HG02571 (cell line): ENCODE results near the gene STUM.
"Not testable (repeated sequence)": the region's sequence is repeated elsewhere in the genome, so short reads cannot be mapped to it uniquely, and the experiment has no call there.

ENCODE experiments used
- ATAC-seq: cut with Tn5 transposase; IDR thresholded peaks from one replicate; pipeline ENCODE4 v1.9.1; 2021; ENCODE audit warnings: mild to moderate bottlenecking, moderate library complexity; ENCODE audit not compliant: unreplicated experiment

Gene STUM

DNA sequence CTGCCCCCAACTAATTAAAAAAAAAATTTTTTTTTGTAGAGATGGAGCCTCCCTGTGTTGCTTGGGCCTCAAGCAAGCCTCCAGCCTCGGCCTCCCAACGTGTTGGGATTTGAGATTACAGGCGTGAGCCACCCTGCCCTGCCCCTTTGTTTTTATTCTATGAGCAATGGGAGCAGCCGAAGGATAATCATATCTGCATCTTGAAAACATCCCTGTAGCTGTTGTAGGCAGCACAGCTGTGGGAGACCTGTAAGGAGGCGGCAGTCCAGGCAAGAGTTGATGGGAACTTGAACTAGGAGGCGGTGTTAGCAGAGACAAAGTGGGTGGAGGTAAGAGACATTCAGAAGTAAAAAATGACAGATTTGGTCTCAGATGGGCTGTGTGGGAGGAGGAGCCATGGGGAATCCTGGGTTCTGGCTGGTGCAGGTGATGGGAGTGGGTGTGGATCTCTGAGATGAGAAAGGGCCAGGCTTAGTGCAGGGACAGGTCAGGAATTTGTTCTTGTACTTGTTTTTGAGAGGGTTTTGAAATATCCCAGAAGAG is 31.3 kb downstream of the STUM start:
- no peak for ATAC-seq

DNA sequence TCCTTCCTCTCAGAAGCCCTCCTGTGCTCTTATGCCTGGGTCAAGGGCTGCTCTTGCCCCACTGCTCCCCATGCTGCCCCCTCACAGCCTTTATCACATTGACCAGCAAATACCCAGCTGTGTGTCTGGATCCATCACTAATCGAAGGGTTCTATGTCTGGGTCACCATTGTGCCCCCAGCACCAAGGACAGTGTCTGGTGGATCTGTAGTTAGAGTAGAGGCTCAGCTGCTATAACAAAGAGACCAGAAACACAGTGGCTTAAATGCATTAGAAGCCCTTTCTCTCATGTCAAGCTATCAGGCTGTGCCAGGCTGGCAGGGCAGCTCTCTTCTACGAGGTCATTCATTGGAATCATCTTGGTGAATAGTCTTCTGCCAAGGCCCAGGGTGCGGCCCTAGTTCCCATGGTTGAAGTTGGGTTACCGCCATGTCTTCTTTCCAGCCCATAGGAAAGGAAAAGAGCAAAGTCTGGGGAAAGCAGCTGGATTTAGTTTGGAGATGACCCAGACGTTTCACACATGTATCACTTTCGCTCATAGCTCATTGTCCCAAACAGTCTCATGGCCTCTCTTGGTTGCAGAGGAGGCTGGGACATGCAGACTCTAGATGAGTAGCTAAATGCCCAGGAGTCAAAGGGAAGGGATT is 32.2 kb downstream of the STUM start:
- no peak for ATAC-seq

DNA sequence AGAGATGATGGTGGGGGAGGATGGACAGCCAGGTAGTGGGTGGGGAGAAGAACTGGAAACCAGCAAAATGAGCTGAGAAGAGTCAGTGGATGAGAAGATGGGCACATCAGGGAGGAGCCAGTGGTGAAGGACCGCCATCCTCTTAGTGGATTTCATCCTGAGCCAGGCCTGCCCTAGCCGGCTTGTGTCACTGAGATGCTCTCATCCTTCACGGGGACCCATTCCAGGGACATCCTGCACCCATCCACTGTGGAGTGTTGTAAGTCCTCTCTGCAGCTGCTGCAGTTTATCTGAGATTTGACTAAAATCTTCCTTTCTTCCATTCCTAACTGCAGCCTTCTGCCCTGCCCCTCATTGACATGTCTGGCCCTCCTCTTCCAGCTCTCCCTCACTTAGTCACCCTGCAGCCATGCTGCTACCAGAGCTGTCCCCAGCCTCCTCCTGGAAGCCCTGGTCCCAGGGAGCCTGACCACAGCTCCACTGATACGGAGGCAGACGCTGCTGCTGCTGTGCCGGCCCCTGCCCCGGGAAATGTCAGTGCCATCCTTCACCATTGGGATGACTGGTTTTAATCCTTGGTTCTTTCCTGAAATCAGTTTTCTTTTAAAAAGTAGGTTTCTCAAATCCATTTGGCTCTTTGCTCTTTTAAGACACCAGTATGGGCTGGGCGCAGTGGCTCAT is 33.2 kb downstream of the STUM start:
- no peak for ATAC-seq

DNA sequence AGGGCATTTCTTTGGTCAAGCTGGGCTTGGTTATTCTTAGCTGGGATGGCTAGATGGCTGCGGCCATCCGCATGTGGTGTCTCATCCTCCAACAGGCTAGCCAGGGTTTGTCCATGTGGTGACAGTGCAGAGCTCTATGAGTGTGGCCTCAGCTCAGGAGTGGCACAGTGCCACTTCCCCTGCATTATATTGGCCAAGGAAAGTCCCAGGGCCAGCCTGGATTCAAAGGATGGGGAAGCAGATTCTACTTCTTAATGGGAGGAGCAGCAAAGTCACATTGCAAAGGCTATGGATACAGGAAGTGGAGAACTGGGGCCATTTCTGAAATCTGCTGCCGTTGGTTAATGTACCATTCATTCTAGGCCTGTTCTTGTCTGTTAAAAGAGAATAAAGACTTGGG is 34.4 kb downstream of the STUM start:
- no peak for ATAC-seq

DNA sequence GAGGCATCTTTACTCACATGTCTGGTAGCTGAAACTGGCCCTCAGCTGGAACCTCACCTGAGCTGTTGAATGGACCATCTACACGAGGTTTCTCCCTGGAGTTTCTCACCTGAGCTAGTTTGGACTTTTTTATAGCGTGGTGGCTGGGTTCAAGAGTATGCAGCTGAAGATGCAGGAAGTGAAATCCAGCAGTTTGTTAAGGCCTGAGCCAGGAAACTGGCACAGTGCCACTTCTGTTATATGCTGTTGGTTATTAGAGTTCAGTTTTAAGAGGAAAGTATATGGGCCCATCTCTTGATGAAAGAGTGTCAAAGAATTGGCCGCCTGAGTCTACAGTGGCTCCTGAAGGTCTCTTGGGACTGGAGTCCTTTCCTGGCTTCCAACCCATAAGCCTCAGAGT is 35.6 kb downstream of the STUM start:
- ATAC-seq, result no peak

DNA sequence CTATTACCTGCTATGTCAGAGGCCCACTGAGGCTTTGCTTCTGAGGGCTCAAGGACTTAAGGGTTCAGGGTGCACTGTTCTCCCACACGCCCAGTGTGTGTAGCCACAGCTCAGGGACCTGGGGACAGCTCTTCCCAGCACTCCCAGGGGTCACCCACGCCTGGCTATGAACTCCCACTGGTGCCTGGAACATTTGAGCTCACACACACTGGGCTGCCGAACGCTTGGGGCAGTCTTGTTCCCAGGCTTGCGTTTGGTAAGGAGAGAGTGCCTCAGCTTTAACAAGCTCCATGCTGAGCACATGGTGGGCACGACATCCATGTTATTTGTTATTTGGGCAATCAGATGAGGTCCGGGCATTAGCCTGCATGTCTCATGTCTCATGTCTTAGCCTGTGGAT is 37.6 kb downstream of the STUM start:
- ATAC-seq, result no peak

DNA sequence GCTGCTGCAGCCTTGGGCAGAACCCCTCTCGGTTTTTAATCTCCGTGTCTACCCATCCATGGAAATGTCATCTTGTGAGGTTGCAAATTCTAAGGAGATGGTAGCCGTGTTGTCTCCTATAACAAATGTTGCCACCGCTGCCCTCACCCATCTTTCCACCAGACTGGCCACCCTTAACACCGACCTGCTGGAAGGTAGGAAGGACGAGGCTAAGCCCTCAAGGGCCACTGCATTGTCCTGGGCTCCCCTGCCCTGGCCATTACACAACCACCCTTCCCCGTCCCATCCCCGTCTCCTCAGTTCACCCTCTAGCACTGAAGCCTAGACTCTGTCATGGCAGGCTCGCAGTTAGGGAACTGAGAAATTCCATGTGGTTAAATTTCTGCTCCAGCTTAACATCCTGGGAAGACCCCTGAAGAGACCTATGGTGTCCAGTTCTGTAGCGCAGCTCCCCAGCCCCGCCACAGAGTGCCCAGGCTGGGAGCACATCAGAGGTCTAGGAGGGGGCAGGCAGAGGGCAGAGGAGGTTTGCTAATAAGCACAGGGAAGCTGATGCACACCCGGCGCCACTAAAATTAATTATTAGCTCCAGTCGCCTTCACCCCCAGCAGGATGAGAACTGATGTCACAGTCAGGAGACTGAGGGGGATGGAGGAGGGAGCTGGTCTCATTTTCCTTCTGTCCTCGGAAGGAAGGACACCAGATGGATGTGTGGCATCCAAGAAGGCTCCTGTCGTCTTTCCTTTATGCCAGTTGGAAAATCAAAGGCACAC is 38.3 kb downstream of the STUM start:
- no peak for ATAC-seq

DNA sequence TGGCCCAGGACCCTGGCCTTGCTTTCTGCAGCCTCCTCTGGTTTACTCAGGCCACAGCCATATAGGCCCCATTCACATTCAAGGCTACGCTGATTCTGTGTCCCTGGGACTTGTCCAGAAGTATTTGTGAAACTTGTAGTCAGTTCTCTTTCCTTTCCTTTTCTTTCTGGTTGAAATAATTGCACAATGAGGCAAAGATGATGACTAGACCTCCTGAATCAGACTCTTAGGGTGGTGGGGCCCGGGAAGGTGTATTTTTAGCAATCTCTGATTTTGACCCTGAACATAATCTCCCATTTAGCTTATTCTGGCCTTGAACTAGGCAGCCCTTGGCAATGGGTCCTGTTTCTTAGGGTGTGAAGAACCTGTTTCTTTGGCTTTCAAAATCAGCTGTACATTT is 39.9 kb downstream of the STUM start:
- ATAC-seq, result no peak

DNA sequence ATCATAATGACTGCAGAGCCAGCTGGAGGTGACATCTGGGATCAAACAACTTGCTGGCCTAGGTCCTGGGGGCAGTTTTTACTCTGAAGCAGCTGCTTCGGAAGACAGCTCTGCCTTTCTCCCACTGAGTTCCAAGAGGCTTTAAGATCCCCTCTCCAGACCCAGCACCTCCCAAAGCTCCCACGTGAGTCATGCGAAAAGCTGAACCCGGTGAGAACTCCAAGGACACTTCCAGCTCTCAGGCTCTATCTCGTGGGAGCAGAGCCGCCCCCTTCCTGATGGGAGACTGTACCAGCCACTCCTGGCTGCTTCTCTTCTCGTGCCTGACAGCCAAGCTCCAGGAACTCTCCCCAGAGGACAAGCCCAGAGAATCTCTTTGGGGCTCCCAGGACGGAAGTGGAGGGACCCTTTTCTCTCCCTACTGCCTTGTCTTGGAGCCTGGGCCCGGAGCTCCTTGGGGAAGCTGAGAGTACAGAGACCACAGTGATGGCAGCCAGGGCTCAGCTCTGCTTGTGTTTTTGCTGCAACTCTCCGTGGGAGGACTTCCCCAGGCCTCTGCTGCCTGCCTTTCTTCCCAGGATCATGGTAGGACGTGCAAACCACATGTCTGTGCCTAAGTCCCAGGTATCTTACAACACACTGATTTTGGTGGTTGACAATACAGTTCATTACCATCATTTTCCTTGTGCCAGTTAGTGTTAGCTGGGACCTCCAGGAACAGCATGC is 40.6 kb downstream of the STUM start:
- ATAC-seq, result no peak

DNA sequence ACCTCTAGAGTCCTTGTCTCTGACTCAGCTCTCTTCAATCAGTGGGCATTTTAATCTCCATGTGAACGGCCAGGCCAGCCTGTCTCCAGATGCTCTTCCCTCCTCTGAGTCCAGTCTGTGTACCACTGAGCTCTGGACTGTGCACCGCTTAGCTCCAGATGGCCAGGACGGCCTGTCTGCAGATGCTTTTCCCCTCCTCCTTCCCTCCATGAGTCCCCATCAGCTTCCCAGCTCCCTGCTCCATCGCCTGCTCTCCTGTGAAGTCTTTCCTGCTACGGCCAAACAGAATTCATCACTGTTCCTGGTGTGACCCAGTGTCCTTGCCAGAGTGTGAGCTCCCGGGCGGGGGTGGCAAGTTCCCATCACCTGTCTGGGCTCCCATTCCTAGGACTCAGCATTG is 42.0 kb downstream of the STUM start:
- no peak for ATAC-seq

DNA sequence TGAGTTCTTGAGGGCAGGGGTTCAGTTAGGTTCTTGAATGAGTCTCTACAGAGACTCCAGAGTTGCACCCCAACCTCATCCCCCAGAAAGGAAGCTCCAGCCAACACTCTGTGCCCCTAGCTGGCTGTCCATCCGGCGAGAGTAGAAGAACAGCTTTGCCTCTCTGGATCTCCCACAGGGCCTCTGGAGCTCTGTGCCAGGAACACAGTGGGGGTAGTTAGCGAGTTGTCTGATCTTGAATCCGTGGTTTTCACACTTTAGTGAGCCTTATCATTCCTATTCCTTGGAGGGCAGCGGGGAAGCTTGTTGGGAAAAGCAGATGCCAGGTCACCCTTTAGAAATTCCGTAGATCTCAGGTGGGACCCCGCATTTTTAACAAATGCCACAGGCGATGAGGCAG is 45.0 kb downstream of the STUM start:
- no peak for ATAC-seq

DNA sequence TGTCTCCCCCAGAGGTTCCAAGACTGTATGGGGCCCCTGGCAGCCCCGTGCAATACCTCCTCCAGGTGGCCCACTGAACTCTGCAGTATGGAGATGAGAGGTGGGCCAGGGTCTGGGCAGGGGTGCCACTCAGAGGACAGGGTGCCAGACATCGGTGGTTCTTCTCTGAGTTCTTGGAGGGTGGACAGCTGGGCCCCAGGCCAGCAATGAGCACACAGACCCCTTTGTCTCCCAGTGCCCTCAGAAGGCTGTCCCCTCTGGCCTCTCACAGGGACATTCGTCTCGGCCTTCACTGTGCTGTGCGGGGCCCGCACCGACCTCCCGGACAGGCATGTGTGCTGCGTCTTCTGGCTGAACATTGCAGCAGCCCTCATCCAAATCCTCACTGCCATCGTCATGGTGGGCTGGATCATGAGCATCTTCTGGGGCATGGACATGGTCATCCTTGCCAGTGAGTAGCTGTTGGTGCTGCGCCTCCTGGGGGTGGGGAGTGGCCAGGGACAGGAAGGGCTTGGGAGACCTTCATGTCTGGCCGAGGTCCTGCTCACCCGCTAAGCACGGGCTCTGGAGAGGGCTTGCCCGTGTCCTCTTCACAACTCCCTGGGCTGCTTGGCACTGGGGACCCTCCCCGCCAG is 48.1 kb downstream of the STUM start:
- no peak for ATAC-seq

DNA sequence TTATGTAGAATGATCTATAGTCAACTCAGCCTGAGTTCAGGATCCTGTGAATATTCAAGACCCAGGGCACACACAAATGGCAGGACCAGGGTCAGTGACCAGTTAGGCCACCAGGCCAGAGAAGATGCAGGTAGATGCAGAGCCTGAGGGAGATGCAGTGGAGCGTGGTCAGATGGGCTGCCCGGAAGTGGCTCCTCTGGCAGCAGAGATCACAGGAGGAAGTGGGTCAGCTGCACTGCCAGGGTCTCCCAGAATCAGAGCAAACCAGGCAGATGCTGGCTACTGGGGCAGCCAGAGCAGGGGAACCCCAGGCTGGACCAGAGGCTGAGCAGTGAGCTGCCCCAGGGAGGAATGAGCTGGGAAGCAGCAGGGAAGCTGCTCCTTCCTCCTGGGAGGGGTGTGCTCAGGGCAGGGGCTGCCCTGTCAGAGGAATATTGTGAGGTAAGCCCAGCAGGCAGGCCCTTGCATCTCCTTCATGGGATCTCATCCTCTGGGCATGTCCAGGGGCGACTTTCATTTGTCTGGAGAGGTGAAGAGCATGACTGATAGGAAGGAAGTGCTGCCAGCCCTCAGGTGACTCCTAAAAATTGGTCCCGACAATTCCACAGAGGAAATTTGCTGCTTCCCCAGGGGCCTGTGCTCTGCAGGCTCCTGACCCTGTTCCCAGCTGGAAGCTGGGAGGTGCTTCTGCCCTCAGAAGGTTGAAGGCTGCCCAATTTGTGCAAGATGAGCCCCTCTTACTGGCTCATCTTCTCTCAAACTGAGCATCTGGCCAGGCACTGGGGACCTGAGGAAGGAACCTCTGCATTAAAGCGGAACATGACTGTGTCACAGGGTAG is 49.3 kb downstream of the STUM start:
- ATAC-seq, result no peak

DNA sequence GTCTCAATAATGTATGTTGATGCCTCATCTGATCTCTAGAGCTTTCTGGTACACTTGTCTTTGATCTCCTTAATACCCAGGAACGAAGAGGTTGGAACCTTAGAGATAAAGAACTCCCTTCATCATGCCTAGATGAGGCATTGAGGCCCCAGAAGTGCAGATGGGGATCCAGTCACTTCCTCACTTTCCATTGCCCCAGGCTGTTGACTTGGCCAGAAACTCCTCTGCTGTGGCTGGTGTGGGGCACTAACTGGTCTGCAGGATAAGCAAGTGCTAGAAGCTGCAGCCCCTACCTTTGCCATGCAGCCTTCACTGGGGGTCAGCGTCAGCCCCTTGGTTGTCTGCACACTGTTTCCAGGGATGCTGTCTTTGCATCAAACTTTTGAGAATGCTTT is 49.9 kb downstream of the STUM start:
- ATAC-seq, result no peak

DNA sequence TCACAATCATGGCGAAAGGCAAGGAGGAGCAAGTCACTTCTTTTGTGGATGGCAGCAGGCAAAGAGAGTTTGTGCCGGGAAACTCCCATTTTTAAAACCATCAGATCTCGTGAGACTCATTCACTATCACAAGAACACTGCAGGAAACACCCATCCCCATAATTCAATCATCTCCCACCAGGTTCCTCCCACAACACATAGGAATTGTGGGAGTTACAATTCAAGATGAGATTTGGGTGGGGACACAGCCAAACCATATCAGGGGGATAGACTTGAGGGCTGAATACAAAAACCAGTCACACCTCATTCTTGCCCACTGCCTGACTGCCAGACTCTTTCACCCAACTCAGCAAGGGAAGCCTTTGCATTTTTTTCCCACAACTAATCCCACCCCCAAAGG is 50.4 kb downstream of the STUM start:
- ATAC-seq, result not testable (repeated sequence)

DNA sequence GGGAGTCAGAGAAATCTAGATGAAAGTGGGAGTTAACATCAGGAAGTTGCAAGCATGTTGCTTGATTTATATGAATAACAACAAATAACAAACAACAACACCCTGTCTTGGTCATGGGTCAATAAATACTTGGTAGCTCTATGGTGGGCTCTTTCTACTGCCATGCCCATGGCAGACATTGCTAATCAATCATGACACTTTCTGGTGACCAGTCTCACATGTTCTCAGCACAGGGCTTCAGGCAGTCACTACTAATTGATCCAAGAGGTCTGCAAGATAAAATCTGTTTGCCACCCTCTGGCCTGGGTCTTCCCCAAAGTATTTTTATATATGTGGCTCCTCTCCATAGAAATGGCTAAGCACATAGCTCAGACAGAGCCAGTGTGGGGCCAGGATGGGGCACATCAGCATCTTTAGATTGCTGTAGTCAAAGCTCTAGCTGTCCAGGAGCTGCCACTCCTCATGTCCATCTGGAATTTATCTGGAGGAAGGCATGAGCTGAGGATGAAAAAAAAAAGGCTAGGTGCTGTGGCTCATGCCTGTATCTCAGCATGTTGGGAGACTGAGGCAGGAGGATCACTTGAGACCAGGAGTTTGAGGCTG is 51.2 kb downstream of the STUM start:
- no peak for ATAC-seq

DNA sequence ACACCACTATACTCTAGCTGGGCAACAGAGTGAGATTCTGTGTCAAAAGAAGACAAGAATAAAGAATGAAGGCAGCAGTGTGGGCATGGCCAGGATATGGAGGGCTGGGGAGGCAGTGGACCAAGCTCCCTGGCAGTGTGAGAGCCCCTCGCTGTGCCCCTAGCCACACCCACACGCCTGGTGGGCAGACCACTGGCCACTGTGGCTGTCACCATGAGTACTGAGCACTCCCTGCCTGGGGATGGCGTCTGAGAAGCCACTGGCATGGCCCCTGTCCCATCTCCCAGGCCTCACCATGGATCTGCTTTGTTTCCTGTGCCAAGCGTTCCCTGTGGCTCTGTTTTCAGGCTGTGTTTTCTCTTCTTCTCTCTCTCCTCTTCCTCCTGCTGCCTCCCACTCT is 51.7 kb downstream of the STUM start:
- ATAC-seq, result no peak

DNA sequence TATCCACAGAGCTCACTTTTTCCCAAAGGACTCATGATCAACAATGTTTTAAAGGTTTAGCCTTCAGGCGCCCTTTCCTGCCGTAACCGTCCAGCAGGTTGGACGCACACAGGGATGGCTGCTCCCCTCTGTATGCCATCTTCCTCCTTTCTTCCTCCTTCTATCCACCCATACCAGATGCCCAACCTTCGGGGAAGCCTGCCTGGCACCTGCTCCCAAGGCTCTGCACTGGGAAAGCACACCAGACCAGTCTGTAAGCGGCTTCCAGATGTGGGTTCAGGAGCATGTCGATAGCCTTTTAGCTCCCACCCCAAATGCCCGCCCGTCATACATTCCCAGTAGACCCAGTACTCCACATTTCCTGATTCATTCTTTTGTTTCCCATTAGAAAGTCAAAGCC is 52.9 kb downstream of the STUM start:
- ATAC-seq, result no peak

DNA sequence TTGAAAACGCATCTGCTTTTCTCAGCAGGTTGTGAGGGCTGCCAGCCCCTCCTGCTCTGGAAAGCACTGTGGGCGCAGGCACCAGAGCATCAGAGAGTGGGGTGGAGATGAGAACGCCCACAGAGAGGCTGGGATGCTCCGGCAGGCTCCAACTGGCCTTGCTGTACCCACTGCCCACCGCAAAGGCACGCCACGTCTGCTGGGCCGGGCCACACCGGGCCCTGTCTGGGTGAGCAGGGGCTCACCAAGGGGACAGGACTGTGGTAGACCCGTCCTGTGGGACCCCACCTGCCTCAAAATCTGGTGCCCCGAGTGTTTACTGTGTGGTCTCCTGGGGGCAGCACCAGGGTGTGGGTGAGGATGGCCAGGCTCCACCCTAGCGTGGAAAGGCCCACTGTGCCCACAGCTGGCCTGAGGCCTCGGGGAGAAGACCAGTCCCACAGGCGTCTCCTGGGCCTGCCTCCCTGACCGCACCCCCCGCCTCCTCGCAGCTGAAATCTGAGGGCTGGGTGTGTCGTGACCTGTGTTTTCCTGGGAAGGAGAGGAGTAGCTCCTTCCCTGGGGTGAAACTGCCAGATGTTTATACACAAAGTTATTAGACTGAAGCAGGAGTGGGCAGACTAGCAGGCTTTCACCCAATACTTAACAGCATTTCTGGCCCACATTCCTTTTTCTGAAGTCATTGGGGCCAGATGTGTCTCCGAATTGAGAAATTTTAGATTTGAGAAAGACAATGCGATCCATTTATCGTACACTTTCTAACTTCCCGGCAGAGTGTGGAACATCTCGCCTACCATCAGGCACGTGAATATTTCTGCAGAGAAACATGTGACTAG is 53.8 kb downstream of the STUM start:
- no peak for ATAC-seq
